ENCODE measurements around the gene RNU1-3.
"Not testable (repeated sequence)": the region's sequence is repeated elsewhere in the genome, so short reads cannot be mapped to it uniquely, and the experiment has no call there.

DNA sequence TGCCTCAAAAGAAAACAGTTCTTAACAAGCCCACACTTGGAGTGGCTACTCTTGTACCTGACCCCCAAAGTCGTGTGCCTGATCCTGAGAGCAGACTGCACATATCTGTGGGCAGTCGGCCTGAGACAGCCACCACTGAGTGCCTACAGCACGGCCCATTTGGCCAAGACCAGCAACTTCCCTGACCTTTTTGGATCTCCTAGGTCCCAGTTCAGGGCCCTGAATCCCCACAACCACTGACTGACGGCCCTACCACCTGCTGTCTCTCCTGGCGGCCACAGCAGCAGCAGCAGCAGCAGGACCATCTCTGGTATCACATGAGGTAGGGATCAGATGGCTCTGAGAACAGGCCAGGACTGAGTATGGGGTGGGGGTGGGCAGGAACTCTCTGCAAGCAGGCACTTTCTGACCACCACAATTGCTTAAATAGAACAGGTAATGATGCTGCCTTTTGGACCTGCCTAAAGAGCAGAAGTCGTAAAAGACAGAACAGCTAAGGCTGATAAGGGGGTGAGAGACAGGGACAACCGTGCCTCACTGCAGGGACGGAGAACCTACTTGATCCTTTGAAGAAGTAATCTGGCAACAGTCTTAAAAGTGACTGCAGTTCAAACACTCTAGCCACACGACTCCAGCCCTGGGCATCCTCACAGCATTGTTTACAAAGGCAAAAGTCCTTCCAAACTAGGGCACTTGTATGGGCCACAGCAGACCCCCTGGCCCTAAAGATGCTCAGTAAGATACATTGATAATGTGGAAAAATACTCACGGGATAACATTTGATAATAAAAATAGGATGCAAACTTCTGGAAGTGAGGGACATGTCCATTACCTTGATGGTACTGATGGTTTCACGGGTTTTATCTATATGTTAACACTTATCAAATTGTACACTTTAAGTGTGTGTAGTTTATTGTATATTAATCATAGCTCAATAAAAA is 27.4 kb downstream of the RNU1-3 start:
- not testable (repeated sequence) for TF ChIP-seq POLR2AphosphoS5, POLR2A, EP300 (IDR thresholded peaks at IDR 0.05)
- TF ChIP-seq, protein P1, sequence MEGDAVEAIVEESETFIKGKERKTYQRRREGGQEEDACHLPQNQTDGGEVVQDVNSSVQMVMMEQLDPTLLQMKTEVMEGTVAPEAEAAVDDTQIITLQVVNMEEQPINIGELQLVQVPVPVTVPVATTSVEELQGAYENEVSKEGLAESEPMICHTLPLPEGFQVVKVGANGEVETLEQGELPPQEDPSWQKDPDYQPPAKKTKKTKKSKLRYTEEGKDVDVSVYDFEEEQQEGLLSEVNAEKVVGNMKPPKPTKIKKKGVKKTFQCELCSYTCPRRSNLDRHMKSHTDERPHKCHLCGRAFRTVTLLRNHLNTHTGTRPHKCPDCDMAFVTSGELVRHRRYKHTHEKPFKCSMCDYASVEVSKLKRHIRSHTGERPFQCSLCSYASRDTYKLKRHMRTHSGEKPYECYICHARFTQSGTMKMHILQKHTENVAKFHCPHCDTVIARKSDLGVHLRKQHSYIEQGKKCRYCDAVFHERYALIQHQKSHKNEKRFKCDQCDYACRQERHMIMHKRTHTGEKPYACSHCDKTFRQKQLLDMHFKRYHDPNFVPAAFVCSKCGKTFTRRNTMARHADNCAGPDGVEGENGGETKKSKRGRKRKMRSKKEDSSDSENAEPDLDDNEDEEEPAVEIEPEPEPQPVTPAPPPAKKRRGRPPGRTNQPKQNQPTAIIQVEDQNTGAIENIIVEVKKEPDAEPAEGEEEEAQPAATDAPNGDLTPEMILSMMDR (IDR thresholded peaks at IDR 0.05): not testable (repeated sequence)

Measured in suprapubic skin (tissue), 4 donors.